Measurements from ENCODE around the gene NCKAP5.

NCKAP5 gene

GRCh38 chr2:132664096-132664495 is 904.2 kb downstream of the NCKAP5 start:
- DNase-seq (ENCODE audit: low read depth): no peak

- DNase-seq (ENCODE audit: low read depth): no peak
Observed at GRCh38 chr2:132662732-132663131, 905.5 kb downstream of the NCKAP5 start.

GRCh38 chr2:132659331-132659730 is 908.9 kb downstream of the NCKAP5 start:
- DNase-seq (ENCODE audit: low read depth): no peak

- no peak for DNase-seq (ENCODE audit: low read depth)
Observed at GRCh38 chr2:132656266-132656975, 911.8 kb downstream of the NCKAP5 start.

GRCh38 chr2:132654968-132655367 is 913.3 kb downstream of the NCKAP5 start:
- DNase-seq (ENCODE audit: low read depth): no peak

- DNase-seq (ENCODE audit: low read depth): no peak
Observed at GRCh38 chr2:132654335-132654734, 913.9 kb downstream of the NCKAP5 start.

DNA sequence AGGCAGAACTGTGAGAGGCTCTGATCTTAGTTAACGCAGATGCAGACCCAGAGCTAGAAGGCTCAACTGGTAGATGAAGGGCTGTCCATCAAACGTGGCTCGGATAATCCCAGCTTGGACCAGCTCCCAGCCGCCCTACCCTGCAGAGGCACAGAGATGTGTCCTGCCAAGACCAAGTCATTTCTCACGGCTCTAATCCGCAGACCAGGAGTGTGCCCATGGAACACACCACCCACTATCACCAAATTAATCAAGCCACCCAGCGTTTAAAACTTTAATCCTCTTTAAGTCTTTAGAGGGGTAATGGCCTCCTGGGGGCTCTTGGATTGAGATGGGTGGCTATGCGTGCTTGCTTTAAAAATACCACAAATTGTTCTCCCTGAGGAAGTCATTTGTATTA is 915.8 kb downstream of the NCKAP5 start:
- no peak for DNase-seq (ENCODE audit: low read depth)

GRCh38 chr2:132651115-132652045 is 916.9 kb downstream of the NCKAP5 start:
- no peak for DNase-seq (ENCODE audit: low read depth)

- no peak for DNase-seq (ENCODE audit: low read depth)
Observed at GRCh38 chr2:132646540-132647108, 921.6 kb downstream of the NCKAP5 start.

GRCh38 chr2:132645722-132646539 is 922.3 kb downstream of the NCKAP5 start:
- DNase-seq (ENCODE audit: low read depth): no peak

DNA sequence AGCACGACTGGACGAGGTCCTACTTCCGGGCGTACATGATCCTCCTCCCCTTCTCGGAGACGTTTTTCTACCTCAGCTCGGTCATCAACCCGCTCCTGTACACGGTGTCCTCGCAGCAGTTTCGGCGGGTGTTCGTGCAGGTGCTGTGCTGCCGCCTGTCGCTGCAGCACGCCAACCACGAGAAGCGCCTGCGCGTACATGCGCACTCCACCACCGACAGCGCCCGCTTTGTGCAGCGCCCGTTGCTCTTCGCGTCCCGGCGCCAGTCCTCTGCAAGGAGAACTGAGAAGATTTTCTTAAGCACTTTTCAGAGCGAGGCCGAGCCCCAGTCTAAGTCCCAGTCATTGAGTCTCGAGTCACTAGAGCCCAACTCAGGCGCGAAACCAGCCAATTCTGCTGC is 923.1 kb downstream of the NCKAP5 start:
- no peak for DNase-seq (ENCODE audit: low read depth)

DNA sequence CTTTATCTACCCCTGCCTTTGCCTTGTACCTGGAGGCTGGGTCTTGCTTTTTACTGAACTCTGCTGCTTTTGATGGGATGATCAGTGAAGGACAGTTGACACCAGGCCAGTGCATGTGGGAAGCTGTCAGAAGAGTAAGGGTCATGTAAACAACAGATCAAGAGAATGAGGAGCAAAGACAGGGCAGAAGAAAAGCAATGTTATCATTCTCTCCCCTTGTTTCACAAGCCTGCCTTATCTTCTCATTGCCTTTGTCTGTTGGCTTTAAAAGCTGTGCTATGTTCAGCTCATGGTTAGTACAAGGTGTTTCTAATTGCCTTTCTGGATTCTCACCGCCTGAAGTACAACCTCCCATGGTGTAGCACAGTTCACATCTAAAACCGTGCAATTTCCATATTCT is 925.8 kb downstream of the NCKAP5 start:
- DNase-seq (ENCODE audit: low read depth): no peak

GRCh38 chr2:132641819-132642218 is 926.4 kb downstream of the NCKAP5 start:
- DNase-seq (ENCODE audit: low read depth): no peak

- no peak for DNase-seq (ENCODE audit: low read depth)
Observed at GRCh38 chr2:132640116-132640515, 928.1 kb downstream of the NCKAP5 start.

DNA sequence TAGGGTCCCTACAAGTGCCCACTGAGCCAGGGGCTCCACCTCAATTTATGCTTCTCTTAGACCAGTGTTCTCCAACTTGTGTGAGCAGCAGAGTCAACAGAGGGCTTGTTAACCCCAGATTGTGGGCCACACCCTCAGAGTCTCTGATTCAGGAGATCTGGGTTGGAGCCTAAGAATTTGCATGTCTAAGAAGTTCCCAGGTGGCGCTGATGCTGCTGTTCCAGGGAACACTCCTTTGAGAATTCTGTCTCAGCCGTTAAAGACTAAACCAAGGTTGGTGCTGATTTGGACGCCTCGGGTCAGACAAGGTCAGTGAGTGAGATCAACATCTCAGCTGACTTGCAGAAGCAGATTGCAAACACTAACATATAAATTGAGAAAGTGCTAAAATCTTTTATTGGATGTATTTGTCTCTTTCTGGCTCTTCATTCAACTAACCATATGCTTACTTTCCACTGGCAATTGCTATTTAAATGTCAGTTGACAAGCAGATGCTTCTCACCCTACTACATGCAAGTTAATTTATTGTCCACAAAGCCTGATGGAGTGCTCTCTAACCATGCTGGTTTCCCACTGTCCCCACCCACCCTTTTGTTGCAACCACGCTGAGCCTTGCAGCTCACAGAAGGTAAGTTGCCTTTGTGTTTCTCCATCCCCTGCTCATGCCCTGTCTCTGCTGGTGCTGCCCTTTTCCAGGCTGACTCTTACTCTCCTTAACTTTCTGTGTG is 929.8 kb downstream of the NCKAP5 start:
- no peak for DNase-seq (ENCODE audit: low read depth)

DNA sequence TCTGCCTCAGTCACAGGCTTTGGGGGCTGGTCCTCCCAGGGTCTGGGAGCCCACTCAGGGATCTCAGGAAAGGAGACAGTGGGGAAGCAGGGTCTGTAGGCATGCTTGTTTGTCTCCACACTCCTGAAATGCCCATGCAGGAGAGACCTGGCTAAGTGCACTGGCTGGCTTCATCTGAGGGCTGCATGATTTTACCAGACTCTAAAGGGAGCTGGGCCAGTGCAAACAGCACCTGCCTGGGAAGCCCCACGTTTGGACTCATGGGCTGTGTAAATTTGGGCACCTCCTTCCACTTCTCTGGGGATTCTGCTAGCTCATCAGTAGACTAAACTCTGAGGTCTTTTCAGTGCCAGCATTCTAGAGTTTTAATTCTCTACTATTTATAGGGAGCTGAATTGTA is 931.9 kb downstream of the NCKAP5 start:
- DNase-seq (ENCODE audit: low read depth): no peak

GRCh38 chr2:132633635-132634034 is 934.6 kb downstream of the NCKAP5 start:
- DNase-seq (ENCODE audit: low read depth): no peak

GRCh38 chr2:132632000-132632649 is 936.1 kb downstream of the NCKAP5 start:
- DNase-seq (ENCODE audit: low read depth): no peak

GRCh38 chr2:132627536-132627935 is 940.7 kb downstream of the NCKAP5 start:
- no peak for DNase-seq (ENCODE audit: low read depth)

DNA sequence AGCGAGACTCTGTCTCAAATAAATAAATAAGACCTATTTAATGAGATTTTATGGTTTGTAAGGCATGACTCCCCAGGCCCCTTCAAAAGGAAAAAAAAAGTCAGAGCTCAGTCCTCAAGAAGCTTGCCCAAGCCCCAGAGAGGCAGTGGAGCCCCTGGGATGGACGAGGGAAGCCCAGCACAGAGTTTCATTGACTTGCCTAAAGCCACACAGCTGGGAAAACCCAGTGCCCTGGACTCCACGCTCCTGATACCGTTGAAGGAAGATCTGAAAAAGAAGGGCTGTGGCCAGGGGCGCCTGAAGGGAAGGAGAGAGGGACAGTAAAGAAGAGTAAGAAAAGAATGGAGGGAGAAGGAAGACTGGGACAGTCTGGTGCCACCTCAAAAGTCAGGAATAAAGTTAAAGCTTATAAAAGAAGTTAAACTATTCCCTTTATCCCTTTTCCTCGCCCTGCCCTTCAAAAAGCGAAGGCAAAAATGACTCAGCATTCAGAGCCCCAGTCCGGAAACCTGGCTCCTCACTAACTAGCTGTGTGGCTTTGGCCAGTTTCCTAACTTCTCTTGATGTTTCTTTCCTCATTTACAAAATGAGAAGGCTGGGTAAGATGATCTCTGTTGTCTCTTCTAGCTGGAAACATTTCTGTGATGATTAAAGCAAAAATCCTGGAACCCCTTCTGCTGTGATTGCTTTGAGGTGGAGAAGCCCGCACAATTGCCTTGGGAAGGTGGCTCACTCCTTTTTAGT is 945.0 kb downstream of the NCKAP5 start:
- DNase-seq (ENCODE audit: low read depth): no peak
